HL-60/S4 treated with phorbol 12-myristate 13-acetate at 8.2 ng/mL for 4 days and 3 days (cell line): ENCODE data around the gene EIF3L.

ENCODE experiments used
- in situ Hi-C: fragments of 300-500 bp; cut with MboI; formaldehyde crosslinking; loops from 2 replicates; pipeline ENCODE4 v1.15.0; 2022; ENCODE audit warnings: low sequenced_read_pairs

The EIF3L gene

GRCh38 chr22:37904572-37905533, 55.6 kb downstream of the EIF3L start:
- in situ Hi-C loops, result no loop called here

GRCh38 chr22:37905534-37906363, 56.5 kb downstream of the EIF3L start, which contains the start of gene MICALL1:
MICALL1 (plus strand) TSS chr22:37906297; CDS start chr22:37906423, 126 bp downstream.
- in situ Hi-C loops, result no loop called here

- in situ Hi-C loops, result no loop called here
Observed at GRCh38 chr22:37906364-37907008, 57.3 kb downstream of the EIF3L start.

DNA sequence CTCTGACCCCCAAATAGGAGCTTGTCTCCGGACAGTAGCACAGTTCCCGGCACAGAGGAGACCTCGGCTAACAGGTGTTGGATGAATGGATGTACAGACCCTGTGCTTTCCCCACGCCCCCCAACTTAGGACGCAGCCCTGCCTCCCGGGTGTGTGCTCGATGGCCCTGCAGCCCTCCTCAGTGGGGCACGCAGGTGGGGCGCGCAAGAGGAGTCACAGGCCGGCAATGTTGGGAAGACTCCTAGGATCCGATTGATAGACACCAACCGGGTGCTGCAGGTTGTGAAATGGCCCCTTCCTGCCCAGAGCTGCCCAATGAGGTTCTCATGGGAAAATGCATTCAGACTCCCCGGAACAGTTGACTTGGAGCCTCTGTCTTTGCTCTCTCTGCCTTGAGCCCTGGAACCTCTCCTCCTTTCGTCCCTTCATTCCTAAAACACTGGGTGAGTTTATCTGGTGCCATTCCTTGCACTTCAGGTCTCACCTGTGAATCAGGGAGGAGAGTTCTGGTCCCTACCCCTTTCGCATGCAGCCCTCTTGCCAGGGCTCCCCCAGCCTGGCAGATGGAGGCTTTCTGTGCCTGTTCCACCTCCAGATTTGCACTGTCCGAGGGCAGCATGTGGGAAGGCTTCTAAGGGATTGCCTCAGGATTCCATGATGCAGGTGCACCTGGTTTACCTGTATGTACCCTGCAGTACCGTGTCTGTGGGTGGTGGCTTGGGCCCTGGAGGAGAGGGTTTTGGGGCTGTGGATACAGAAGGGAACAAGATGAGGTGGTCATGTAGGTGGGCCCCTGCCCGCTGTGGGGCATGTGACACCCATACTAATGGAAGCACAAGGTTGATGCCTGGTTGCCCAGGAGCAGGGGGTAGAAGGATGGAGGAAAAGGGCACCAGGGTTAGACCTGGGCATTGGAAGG, 58.1 kb downstream of the EIF3L start:
- in situ Hi-C loops, result no loop called here

DNA sequence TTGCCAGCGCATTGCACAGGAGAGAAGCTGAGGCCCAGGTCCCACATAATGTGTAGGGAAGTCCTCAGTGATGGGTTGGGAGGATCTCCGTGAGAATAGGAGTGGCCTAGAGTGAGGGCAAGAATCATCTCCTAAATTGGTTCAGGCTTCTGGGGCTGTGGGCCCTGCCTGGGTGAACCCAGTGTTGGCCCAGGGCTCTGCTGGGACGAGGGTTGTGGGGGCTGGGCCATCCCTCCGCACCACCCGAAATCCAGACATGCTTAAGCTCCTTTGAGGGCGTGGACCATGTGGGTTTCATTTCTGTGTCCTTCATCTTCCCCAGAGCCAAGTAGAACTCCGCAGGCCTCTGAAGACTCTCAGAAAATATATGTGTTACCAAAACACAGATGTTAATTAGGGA, 60.5 kb downstream of the EIF3L start:
- in situ Hi-C loops, result no loop called here

DNA sequence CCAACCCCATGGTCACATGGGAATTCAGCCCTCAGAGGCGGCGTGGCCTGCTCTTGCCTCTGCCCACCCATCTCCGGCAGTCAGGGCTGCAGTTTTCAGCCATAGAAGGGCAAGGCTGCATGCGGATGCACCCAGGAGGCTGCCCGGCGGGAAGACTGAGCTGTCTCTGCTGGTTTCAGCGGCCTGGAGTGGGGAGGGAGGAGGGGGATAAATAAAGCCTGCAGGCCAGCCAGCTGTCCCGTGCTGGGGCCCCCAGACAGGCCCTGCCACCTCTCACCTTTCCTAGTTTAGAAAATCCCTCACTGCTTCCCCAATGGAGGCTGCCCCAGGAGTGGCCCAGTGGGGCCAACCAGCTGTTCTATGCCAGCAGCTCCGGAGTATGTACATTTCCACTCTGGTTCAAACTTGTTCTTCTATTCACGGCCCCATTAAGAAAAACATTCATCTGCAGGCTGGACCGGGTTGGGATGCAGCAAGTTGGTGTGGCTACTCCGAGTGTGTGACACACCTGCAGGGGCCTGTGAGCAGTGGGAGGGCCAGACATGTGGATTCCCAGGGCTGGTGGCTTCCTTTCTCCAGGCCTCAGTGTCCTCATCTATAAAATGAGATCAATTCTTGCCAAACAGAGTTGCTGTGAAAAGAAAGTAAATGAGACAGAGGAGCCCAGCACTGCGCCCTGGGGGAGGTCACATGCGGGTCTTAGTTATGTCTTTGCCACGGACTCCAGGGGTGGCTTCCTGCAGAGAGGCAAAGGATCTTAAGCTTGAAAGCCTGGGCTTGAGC, 61.9 kb downstream of the EIF3L start:
- in situ Hi-C loops, result no loop called here

GRCh38 chr22:37911697-37912096, 62.5 kb downstream of the EIF3L start:
- in situ Hi-C loops, result no loop called here

- in situ Hi-C loops, result no loop called here
Observed at GRCh38 chr22:37912171-37912570, 63.0 kb downstream of the EIF3L start.

- in situ Hi-C loops, result no loop called here
Observed at GRCh38 chr22:37913233-37913721, 64.1 kb downstream of the EIF3L start.

DNA sequence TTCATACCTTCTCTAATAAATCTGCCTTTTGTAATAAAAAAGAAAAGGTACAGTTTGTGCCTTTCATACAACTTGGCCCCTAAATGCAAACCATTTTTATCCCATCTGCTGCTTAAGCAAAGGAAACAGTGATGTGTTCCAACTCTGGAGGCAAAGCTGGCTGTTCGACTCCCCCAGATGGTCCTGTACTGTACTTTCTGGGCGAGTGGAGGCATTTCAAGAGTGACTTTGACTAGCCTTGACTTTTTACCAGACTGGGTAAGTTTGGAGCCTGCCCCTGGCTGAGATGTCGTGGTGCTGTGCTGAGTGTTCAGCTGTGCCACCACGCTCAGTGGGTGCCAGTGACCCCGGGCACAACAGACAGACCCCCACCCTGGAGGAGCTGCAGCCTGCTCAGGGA, 67.1 kb downstream of the EIF3L start:
- in situ Hi-C loops, result no loop called here

DNA sequence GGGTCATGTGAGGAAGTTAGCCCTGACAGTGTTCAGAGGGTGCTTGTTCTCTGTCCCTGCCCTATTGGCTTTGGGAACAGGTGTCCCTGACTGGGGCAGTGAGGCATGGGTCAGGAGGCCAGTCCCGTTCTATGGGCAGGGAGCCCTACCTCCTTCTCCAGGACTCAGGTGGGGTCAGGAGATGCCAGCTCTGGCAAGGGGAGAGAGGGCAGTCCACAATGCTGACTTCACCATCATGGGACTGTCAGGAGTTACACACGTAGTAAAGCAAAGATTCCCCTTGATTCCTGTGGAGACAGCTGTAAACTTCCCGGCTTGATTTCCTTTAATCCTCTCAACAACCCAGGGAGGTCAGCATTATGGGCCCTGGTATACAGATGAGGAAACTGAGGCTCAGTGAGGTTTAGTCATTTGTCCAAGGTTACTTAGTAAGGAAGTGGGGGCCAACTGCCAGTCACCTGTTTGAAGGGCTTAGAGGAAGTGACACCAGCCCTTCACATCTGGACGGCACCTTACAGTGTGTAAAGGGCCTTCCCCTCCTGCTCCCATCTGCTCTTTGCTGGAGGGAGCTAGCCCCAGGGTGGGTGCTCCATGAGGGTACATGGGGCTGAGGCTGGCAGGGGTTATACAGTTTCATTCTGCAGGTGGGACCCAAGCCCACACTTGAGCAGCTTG, 68.8 kb downstream of the EIF3L start:
- in situ Hi-C loops, result no loop called here

DNA sequence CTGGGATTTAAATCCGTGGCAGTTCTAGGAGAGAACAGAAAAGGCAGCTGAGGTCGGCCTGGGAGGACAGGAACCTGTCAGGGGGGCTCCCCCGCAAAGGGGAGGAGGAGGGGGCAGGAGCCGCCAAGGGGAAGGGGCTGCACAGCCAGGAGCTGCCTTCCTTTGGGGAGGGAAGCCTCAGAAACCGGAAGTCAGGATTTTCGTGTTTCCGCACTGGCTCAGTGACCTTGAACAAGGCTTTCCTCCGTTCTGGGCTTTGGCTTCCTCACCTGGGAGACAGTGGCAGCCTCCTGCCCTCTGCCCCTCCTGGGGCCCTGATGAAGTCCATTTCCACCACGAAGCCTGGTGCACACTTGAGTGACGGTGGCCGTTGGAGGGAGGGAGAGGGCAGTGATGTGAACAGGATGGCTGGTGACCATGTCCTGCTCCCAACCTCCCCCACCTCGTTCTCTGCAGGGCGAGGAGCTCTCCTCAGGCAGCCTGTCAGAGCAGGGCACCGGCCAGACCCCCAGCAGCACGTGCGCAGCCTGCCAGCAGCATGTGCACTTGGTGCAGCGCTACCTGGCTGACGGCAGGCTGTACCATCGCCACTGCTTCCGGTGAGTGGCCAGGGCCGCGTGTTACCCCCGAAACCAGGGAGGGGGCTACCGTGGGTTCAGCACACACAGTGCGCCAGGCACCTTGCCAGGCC, 69.5 kb downstream of the EIF3L start:
- in situ Hi-C loops, result no loop called here

DNA sequence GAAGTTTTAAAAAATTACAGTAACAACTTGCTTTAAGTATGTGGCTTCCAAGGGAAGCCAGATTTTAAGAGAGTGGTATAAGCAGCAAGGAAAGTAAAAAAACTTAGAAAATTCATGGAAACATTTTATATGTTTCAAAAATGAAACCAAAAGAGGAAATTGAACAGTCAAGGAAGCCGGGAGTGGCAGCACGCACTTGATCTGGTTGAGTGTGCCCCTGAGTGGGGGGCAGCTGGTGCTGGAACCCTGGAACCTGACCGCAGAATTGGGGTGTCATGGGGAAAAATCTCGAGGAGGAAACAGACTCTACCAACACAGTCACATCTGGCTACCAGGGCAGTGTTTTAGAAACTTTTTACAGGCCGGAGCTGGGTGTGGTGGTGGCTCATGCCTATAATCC, 70.9 kb downstream of the EIF3L start:
- in situ Hi-C loops, result no loop called here

DNA sequence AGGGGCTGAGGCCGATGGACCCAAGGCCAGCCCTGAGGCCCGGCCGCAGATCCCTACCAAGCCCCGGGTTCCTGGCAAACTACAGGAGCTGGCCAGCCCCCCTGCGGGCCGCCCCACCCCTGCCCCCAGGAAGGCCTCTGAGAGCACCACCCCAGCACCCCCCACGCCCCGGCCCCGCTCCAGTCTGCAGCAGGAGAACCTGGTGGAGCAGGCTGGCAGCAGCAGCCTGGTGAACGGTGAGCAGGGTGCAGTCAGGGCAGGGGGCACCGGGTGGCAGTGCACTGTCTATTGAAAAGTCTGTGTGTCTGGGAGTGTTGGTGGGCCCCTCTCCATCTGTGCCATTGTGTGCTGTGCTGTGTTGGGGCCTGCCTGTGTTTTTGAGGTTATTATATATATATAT, 73.0 kb downstream of the EIF3L start:
- in situ Hi-C loops, result no loop called here

DNA sequence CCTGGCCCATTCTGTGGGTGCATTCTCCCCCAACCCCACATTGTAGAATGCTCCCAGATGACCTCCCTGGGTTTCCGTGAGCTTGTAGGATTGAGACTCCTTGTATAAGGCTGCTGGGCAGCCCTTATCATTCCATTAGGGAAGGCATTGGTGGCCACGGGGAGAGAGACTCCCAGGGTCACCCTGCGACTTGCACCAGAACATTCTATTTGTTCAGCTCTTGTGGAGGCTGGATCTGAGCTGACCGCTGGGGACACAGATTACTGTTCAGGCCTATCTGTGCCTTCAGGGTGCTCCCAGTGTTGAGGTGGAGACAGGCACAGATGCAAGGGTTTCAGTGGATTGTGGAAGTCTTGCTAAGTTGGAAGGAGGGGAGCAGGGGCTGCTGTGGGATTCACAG, 74.7 kb downstream of the EIF3L start:
- in situ Hi-C loops, result no loop called here

- in situ Hi-C loops, result no loop called here
Observed at GRCh38 chr22:37924386-37925065, 75.3 kb downstream of the EIF3L start.

DNA sequence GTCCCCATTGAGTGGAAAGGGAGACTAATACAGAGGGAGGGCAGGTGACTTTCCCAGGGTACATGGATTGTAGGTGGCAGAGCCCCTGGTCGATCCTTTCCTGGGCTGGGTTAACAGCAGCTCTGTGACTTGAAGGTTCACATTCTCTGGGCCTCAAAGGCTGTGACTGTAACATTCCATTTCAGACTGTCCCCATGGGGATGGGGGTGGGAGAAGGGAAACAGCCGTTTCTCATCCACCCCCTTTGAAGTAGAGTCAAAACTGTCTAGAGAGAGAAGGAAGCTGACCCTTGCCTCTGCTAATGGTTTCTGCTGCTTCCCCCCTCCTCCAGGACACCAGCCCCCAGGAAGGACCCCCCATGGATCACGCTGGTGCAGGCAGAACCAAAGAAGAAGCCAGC, 76.1 kb downstream of the EIF3L start:
- in situ Hi-C loops, result no loop called here

DNA sequence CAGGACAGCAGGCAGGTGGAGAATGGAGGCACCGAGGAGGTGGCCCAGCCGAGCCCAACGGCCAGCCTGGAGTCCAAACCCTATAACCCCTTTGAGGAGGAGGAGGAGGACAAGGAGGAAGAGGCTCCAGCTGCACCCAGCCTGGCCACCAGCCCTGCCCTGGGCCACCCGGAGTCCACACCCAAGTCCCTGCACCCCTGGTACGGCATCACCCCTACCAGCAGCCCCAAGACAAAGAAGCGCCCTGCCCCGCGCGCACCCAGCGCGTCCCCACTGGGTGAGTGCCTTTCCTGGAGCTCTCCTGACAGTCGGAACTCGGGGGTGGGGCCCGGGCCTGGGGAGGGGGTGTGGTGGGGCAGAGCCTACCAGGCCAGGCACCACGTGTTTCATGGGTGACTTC, 76.5 kb downstream of the EIF3L start:
- in situ Hi-C loops, result no loop called here
